GM08714 (cell line): ENCODE measurements around the gene E2F7.

ENCODE experiments used
- H3K4me3 ChIP-seq: fragments of 200-500 bp; sonication (Bioruptor generic); 2 replicates; pipeline ENCODE4 v1.5.1; 2014; ENCODE audit warnings: mild to moderate bottlenecking, low read length, inconsistent platforms
- ZNF274 ChIP-seq: IDR thresholded peaks from 2 replicates; pipeline ENCODE4 v1.6.1; 2012; ENCODE audit warnings: mild to moderate bottlenecking, low read depth, low read length

Gene E2F7

DNA sequence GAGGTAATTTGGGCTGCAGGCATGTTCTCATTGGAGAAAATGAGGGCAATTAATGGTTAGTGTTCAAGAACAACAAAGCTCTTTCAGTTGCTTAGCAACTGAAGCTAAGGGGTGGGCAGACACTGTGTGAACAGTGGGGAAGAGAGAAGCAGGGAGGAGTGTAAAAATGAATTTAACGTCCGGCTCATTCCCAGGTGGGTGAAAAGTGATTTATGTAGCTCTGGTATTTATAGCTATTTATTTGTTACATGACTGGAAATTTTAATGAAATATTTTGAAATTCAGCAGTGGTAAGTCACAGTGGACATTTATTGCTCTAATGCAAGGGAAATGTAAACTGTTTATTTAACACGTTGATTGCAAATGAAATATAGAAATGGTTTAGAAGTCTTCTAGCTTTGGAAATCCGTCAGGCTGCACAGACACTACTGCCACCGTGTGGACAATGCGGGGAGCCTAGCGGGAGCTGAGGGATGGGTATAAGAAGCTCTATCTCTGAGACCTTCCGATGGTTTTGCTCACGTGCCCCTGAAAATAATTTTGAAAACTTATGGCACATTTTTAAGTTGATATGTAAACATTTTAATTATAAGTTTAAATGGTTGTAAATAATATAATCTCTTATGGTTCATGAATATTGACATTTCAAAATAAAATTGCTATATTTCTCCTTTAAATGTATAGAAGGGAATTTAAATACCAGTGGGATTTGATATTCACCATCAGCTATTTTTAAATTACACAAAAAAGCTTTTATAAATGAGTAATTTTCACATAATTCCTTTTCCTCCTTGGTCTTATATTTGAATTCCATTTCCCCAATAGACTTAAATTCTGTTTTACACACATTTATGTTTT is 54.4 kb downstream of the E2F7 start:
- H3K4me3 ChIP-seq = no peak overlapping the region; the same call in 1 of the 2 replicates

GRCh38 chr12:77007476-77007875 is 57.9 kb downstream of the E2F7 start:
- H3K4me3 ChIP-seq = no peak overlapping the region

More for the DNA sequence above, 54.4 kb downstream of the E2F7 start:
- no peak for TF ChIP-seq ZNF274

DNA sequence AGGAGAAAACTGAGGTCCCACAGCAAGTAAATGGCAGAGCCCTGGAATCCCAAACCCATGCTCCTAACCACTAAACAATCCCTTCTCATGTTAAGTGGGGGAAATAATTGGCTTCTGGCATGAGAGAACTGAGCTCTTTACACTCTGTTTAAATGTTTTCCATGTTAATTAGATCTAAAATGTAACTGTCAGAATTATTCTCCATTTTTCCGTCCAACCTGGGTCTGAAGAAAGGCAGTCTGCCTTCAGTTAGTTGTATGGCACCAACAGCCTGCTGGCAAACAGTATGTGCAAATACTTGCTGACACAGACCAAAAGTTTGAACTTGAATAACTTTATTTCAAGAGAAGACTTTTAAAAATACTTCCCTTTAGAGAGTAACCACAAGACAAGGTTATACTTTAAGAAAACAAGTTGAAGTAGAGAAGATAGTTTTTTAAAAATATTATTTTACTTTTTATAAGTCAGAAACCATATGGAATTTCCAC is 59.7 kb downstream of the E2F7 start:
- no peak for TF ChIP-seq ZNF274
- H3K4me3 ChIP-seq = no peak overlapping the region

More at GRCh38 chr12:77007476-77007875, 57.9 kb downstream of the E2F7 start:
- no peak for TF ChIP-seq ZNF274

DNA sequence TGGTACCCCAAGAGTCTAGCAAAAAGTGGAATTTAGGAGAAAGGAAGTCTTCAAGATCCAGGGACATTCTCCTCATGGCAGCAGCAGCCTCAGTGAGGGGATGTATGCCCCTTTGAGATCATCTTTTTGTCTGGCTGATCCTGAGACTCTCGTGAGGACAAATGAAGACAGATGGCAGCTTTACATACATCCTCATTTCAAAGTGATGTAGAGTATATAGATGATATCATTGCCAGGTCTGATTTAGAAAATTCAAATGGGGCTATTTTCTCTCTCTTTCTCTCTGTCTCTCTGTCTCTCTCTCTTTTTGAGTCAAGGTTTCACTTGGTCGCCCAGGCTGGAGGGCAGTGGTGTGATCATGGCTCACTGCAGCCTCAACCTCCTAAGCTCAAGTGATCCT is 61.5 kb downstream of the E2F7 start:
- no peak for TF ChIP-seq ZNF274

DNA sequence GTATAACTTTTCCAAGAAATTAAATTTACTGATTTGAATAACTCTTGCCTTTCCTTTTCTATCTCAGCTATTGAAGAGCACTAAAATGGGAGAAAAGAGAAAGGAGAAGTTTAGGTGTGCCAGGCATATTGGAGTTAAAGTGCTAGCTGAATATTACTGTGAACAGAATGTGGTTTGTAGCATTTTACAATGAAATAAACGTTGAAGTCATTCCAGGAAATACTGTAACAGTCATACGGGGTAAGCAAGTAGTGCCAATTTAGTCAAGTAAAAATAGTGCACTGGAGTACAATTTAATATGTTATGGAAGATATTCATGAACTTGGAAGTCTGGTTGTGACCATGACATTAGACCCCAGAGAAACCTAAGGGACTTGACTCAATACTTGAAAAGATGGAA is 62.1 kb downstream of the E2F7 start:
- no peak for TF ChIP-seq ZNF274
- no peak overlapping the region for H3K4me3 ChIP-seq

More for the DNA sequence above, 61.5 kb downstream of the E2F7 start:
- no peak overlapping the region for H3K4me3 ChIP-seq

GRCh38 chr12:77002382-77002781 is 63.0 kb downstream of the E2F7 start:
- no peak for TF ChIP-seq ZNF274
- H3K4me3 ChIP-seq = no peak overlapping the region

DNA sequence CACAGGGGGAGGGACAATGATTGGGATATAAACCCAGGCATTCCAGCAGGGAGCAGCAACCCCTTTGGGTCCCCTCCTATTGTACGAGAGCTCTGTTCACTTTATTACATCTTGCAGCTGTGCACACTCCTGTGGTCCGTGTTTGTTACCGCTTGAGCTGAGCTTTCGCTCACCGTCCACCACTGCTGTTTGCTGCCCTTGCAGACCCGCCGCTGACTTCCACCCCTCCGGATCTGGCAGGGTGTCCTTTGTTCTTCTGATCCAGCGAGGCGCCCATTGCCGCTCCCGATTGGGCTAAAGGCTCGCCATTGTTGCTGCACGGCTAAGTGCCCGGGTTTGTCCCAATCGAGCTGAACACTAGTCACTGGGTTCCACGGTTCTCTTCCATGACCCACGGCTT is 64.1 kb downstream of the E2F7 start:
- no peak overlapping the region for H3K4me3 ChIP-seq
- no peak for TF ChIP-seq ZNF274

DNA sequence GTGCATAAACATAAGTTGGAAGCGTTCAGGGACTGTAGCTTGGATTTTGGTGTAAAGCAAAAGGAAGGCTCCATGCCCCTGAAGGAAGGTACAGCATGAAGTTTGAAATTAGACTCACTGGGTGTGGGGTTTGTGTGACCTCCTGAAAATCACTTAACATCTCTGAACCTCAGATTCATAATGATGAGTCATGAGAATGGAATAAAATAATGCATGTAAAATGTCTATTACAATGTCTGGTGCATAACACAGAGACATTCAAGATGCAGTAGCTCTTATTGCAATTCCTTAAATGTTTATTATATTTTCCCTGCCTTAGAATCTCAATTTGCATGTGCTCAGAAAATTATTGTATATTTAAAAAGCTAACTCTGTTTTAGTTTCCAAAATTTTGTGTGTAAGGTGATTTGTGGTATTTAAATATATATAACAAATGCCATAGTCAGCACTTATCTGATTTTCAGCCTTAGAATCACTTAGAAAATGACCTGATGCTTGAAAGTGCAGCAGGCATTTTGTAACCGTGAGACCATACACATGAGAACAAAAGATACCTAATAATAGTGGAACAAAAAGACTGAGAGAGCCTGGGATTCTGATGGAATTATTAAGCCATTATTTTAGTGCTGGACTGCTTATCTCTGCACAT is 66.3 kb downstream of the E2F7 start:
- no peak overlapping the region for H3K4me3 ChIP-seq
- TF ChIP-seq ZNF274 = no peak

- no peak for TF ChIP-seq ZNF274
- H3K4me3 ChIP-seq = no peak overlapping the region
These were observed 67.0 kb downstream of the E2F7 start for GRCh38 chr12:76998386-76998785.

DNA sequence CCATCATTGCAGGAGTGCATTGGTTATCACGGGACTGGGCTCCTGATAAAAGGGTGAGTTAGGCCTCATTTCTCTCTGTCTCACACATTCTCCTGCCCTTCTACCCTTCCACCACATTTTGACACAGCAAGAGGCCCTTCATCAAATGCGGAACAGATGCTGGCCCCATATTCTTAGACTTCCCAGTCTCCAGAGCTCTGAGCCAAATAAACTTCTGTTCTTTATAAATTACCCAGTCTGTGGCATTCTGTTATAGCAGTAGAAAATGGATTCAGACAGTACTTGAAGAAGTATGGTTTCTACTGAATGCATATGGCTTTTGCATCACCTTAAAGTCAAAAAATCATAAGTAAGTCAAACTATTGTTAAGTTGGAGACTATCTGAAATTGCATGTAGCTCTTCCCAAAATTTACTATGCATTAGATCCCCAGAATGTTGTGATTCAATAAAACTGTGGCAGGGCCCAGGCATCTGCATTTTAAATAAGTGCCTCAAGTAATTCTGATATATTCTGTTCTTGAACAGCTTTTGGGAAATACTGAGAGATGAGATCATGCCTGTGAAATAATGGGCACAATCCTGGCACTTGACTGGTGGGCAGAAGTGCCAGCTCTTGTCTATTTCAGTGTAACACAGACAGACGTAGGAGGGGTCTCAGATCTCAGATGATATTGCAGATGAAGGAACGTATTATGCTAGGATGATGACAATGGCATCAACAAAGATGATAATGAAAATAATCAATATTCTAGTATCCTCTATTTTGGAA is 68.2 kb downstream of the E2F7 start:
- no peak overlapping the region for H3K4me3 ChIP-seq
- no peak for TF ChIP-seq ZNF274

DNA sequence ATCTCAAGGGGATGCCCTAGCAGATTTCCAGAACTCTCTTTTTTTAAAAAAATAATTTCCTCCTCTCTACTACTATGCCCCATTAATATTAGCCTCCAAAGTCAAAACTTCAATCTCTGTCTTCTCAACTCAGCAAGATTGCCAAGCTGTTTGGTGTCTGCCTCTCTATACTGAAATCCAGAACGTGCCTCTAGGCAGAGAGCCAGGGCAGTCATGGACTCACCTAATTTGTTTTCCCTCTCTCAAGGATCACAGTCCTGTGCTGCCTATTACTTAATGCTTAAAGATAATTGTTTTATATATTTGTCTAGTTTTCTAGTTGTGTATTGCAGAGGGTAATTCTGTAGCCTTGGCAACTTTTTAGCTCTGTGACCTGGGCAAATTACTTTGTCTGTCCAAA is 74.7 kb downstream of the E2F7 start:
- TF ChIP-seq ZNF274 = no peak
- no peak overlapping the region for H3K4me3 ChIP-seq

GRCh38 chr12:76984566-76984965 is 80.8 kb downstream of the E2F7 start:
- TF ChIP-seq ZNF274 = no peak

DNA sequence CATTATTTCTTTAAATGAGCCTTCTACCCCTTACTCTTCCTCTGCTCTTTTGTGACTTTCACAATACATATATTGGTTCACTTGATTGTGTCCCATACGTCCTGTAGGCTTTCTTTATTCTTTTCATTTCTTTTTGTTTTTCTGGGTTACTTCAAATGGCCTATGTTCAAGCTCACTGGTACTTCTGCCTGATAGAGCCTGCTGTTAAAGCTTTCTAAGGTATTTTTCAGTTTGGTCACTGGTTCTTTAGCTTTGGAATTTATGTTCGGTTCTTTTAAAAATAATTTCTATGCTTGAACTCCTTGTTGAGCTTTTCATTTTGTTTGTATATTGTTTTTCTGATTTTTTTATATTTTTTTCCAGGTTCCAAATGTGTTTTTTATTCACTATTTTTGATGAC is 81.9 kb downstream of the E2F7 start:
- no peak for TF ChIP-seq ZNF274
- no peak overlapping the region for H3K4me3 ChIP-seq

More at GRCh38 chr12:76984566-76984965, 80.8 kb downstream of the E2F7 start:
- no peak overlapping the region for H3K4me3 ChIP-seq

DNA sequence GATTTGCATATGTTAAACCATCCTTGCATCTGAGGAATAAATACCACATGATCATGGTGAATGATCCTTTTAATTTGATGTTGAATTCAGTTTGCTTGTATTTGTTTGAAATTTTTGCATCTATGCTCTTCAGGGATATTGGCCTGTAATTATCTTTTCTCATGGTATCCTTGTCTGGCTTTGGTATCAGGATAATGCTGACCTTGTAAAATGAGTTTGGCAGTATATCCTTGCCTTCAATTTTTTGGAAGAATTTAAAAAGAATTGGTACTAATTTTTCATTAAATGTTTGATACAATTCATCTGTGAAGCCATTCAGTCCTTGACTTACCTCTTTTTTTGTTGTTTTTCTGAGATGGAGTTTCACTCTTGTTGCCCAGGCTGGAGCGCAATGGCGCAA is 85.2 kb downstream of the E2F7 start:
- TF ChIP-seq ZNF274 = no peak
- no peak overlapping the region for H3K4me3 ChIP-seq

GRCh38 chr12:76976777-76977382 is 88.5 kb downstream of the E2F7 start:
- TF ChIP-seq ZNF274 = no peak
- no peak overlapping the region for H3K4me3 ChIP-seq
